ENCODE results near the gene PTPRD. TPM values are rescaled to one million over a fixed set of nuclear protein-coding genes. Genes with fewer than 3 reads are reported as not detected.
A peak's percentile ranks its signal among the peaks of the same experiment; 100 is the strongest.

PTPRD gene
- total and polyA plus RNA-seq, 2 donors from 2014 or later = 6.4 to 78.9 TPM

DNA sequence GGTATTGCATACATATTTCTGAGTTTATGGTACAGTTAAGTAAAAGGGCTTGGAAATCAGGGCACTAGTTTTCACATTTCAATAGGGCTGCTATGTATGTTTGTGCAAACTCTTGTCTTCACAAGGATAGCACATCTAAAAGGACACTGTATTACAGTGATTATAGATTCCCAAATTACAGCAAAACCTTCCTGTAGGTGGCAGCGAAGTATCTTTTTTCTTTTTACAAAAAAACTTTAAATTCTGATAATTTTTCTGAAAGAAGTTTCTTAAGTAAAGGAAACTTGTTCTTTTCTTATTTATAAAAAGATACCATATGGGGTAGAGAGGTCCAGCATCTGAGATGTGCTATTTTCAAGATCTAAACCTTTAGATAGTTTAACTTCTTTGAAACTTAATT, 337.8 kb downstream of the PTPRD start:
- no peaks in the 10 kb centered on the region for H3K9me3 ChIP-seq (ENCODE audit: control insufficient read depth in 2 of 3, insufficient read depth in 1 of 3, low read length in 3 of 3)
- no peak for FAIRE-seq
- no peak overlapping the region for H3K27ac ChIP-seq (ENCODE audit: low read depth in 2 of 2, low read length in 2 of 2)
- H3K4me3 ChIP-seq (ENCODE audit: low read length in 3 of 3) = no peak overlapping the region
- TF ChIP-seq, protein P1, sequence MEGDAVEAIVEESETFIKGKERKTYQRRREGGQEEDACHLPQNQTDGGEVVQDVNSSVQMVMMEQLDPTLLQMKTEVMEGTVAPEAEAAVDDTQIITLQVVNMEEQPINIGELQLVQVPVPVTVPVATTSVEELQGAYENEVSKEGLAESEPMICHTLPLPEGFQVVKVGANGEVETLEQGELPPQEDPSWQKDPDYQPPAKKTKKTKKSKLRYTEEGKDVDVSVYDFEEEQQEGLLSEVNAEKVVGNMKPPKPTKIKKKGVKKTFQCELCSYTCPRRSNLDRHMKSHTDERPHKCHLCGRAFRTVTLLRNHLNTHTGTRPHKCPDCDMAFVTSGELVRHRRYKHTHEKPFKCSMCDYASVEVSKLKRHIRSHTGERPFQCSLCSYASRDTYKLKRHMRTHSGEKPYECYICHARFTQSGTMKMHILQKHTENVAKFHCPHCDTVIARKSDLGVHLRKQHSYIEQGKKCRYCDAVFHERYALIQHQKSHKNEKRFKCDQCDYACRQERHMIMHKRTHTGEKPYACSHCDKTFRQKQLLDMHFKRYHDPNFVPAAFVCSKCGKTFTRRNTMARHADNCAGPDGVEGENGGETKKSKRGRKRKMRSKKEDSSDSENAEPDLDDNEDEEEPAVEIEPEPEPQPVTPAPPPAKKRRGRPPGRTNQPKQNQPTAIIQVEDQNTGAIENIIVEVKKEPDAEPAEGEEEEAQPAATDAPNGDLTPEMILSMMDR (IDR thresholded peaks at IDR 0.05; ENCODE audit: borderline replicate concordance, extremely low read depth, insufficient read depth) = no peak
- no peak for DNase-seq
- no peaks in the 10 kb centered on the region for H3K4me1 ChIP-seq (ENCODE audit: control insufficient read depth in 2 of 3, insufficient read depth in 2 of 3, low read depth in 1 of 3, low read length in 3 of 3)
- intact Hi-C loops (cut with DNase I) = no loop called here
- H3K9ac ChIP-seq (ENCODE audit: low read length in 3 of 3) = no peak overlapping the region
- no peaks in the 10 kb centered on the region for H3K27me3 ChIP-seq (ENCODE audit: control insufficient read depth, insufficient read depth, low read length)
- H3K36me3 ChIP-seq (ENCODE audit: control insufficient read depth in 2 of 3, insufficient read depth in 3 of 3, low read length in 3 of 3) = no peaks in the 10 kb centered on the region

GRCh38 chr9:10274175-10274574, 338.6 kb downstream of the PTPRD start:
- TF ChIP-seq, protein P1 (IDR thresholded peaks at IDR 0.05; ENCODE audit: borderline replicate concordance, extremely low read depth, insufficient read depth) = no peak
- H3K9me3 ChIP-seq (ENCODE audit: control insufficient read depth in 2 of 3, insufficient read depth in 1 of 3, low read length in 3 of 3) = no peaks in the 10 kb centered on the region
- no peaks in the 10 kb centered on the region for H3K4me1 ChIP-seq (ENCODE audit: control insufficient read depth in 2 of 3, insufficient read depth in 2 of 3, low read depth in 1 of 3, low read length in 3 of 3)
- H3K4me3 ChIP-seq (ENCODE audit: low read length in 3 of 3) = no peak overlapping the region
- DNase-seq (peak in 1 of 5 donors; percentile 54), FAIRE-seq (no peak)
- no peaks in the 10 kb centered on the region for H3K27me3 ChIP-seq (ENCODE audit: control insufficient read depth, insufficient read depth, low read length)
- H3K9ac ChIP-seq (ENCODE audit: low read length in 3 of 3) = no peak overlapping the region
- H3K36me3 ChIP-seq (ENCODE audit: control insufficient read depth in 2 of 3, insufficient read depth in 3 of 3, low read length in 3 of 3) = no peaks in the 10 kb centered on the region
- no peak overlapping the region for H3K27ac ChIP-seq (ENCODE audit: low read depth in 2 of 2, low read length in 2 of 2)
- intact Hi-C loops (cut with DNase I) = no loop called here

DNA sequence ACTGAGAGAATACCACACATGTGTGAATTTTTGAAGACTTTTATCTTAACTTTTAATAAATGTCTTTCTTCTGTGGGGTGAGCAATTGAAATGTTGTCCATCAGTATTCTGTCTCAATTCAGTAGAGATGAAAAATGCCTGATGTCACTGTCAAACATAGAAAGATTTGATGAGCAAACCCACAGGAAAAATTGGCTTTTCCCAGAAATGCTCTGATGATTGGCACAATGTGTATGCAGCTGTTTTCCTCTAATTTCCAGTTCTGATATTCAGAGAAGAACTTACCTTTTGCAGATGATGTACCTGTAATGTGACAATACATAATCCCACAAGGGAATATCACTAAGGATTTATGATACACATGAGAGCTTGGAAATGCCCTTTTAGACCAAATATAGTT, 340.0 kb downstream of the PTPRD start:
- Histone ChIP-seq H3K36me3 (ENCODE audit: control insufficient read depth in 2 of 3, insufficient read depth in 3 of 3, low read length in 3 of 3) (no peaks in the 10 kb centered on the region), H3K9ac (ENCODE audit: low read length in 3 of 3) (no peak overlapping the region), H3K4me1 (ENCODE audit: control insufficient read depth in 2 of 3, insufficient read depth in 2 of 3, low read depth in 1 of 3, low read length in 3 of 3) (no peaks in the 10 kb centered on the region), H3K9me3 (ENCODE audit: control insufficient read depth in 2 of 3, insufficient read depth in 1 of 3, low read length in 3 of 3) (no peaks in the 10 kb centered on the region), H3K27me3 (ENCODE audit: control insufficient read depth, insufficient read depth, low read length) (no peaks in the 10 kb centered on the region), H3K27ac (ENCODE audit: low read depth in 2 of 2, low read length in 2 of 2) (no peak overlapping the region), H3K4me3 (ENCODE audit: low read length in 3 of 3) (no peak overlapping the region)
- intact Hi-C loops (cut with DNase I) = no loop called here
- FAIRE-seq (no peak), DNase-seq (no peak)
- TF ChIP-seq, protein P1 (IDR thresholded peaks at IDR 0.05; ENCODE audit: borderline replicate concordance, extremely low read depth, insufficient read depth) = no peak

Data from kidney (tissue), 14 donors.